K562 (cell line): Measurements from ENCODE around the gene UBALD2.

Experiments used
- POLR2AphosphoS5 ChIP-seq: IDR thresholded peaks from 2 replicates; pipeline ENCODE4 v1.6.1; 2011; ENCODE audit warnings: mild to moderate bottlenecking, low read depth, low read length, moderate library complexity; ENCODE audit not compliant: control insufficient read depth, insufficient read depth
- PRPF4 ChIP-seq: fragments of 200-400 bp; formaldehyde crosslinking; IDR thresholded peaks from one replicate; pipeline ENCODE4 v1.6.1; 2017; ENCODE audit warnings: low read length, low read depth, mild to moderate bottlenecking; ENCODE audit not compliant: insufficient read depth, poor library complexity, severe bottlenecking
- ZBTB34 ChIP-seq: fragments of 250-450 bp; sonication (Bioruptor Pico); IDR thresholded peaks from 2 replicates; pipeline ENCODE4 v1.8.0; 2021; ENCODE audit warnings: mild to moderate bottlenecking, moderate library complexity
- ZNF274 ChIP-seq: IDR thresholded peaks from 2 replicates; pipeline ENCODE4 v1.6.1; 2011; ENCODE audit warnings: low read depth, mild to moderate bottlenecking, low read length, moderate library complexity, borderline replicate concordance

- TF ChIP-seq ZNF274 (no peak), PRPF4 (no peak), POLR2AphosphoS5 (no peak; the same call in 1 of the 2 replicates), ZBTB34 (CRISPR knock-in tag) (no peak)
These were observed 1.2 kb downstream of the UBALD2 start for GRCh38 chr17:76266244-76266938.
